SU-DHL-6 (cell line): ENCODE data around the gene VCX2.
"Not testable (repeated sequence)": the region's sequence is repeated elsewhere in the genome, so short reads cannot be mapped to it uniquely, and the experiment has no call there.

ENCODE experiments used
- CTCF ChIP-seq: fragments of 200-600 bp; sonication (generic); IDR thresholded peaks from one replicate; pipeline ENCODE4 v1.5.1; 2017; ENCODE audit warnings: antibody characterized with exemption, mild to moderate bottlenecking, low read length, moderate library complexity; ENCODE audit not compliant: insufficient read depth, poor library complexity, severe bottlenecking
- EZH2phosphoT487 ChIP-seq: fragments of 200-600 bp; sonication (generic), shearing (Covaris generic); conservative IDR thresholded peaks from 2 replicates; pipeline ENCODE4 v1.6.1; 2018; ENCODE audit warnings: mild to moderate bottlenecking, antibody characterized with exemption, low read length, moderate library complexity, mixed read lengths

- not testable (repeated sequence) for TF ChIP-seq CTCF, EZH2phosphoT487
Observed at GRCh38 chrX:8154011-8154410, 17.1 kb downstream of the VCX2 start.
